Mucosa of rectum (tissue), 2 donors: ENCODE results near the gene CDC37L1.
"Not testable (repeated sequence)": the region's sequence is repeated elsewhere in the genome, so short reads cannot be mapped to it uniquely, and the experiment has no call there.

Source experiments
- H3K27ac ChIP-seq, 2 donors: one replicate each; pipeline ENCODE4 v1.7.0; 2013; ENCODE audit warnings: inconsistent platforms in 2 of 2, low read depth in 2 of 2, low read length in 2 of 2
- H3K27me3 ChIP-seq, 2 donors: one replicate each; pipeline ENCODE4 v1.7.0; 2013; ENCODE audit warnings: low read length in 2 of 2; ENCODE audit not compliant: control insufficient read depth in 2 of 2, insufficient read depth in 2 of 2
- H3K36me3 ChIP-seq, 2 donors: one replicate each; pipeline ENCODE4 v1.7.0; 2013; ENCODE audit warnings: low read length in 2 of 2; ENCODE audit not compliant: control insufficient read depth in 2 of 2, insufficient read depth in 2 of 2
- H3K4me1 ChIP-seq, 2 donors: one replicate each; pipeline ENCODE4 v1.7.0; 2013; ENCODE audit warnings: low read length in 2 of 2, mild to moderate bottlenecking in 1 of 2; ENCODE audit not compliant: control insufficient read depth in 2 of 2, insufficient read depth in 2 of 2
- H3K4me3 ChIP-seq, 2 donors: one replicate each; pipeline ENCODE4 v1.7.0; 2013; ENCODE audit warnings: low read length in 2 of 2
- H3K9ac ChIP-seq, 2 donors: one replicate each; pipeline ENCODE4 v1.7.0; 2013; ENCODE audit warnings: low read length in 2 of 2, low read depth in 1 of 2, mild to moderate bottlenecking in 1 of 2
- H3K9me3 ChIP-seq, 2 donors: one replicate each; pipeline ENCODE4 v1.7.0; 2013; ENCODE audit warnings: low read length in 2 of 2; ENCODE audit not compliant: control insufficient read depth in 2 of 2
- donor health status: healthy.
- donor health status: Normal muscosa, but diverticular disease.

CDC37L1 gene

DNA sequence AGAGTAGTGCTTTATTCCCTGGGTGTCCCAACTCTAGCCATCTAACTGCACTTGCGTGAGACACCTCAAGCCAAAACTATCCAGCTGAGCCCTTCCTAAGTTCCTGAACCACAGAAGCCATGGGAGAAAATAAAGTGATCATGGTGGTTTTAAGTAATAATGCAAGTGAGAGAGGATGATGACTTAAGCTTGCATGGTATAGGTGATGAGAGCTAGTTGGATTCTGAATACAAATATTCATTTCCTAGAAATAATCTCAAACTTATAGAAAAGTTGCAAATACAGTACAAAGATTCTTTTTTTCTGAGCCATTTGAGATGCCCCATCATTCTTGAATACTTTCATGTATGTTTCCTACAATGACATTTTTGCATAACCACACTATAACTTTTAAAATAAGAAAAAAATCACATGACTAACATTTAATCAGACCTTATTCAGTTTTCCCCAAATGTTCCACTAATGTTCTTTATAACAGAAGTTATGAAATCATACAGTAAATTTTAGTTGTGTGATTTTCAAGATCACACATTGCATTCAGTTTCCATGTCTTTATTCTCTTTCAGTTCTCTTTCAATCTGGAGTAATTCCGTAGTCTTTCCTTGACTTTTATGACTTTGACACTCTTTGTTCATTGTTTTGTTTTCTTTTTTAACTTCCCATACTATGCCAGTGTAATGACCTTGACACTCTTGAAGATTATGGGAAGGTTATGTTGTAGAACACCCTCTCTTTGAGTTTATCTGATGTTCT, 67.1 kb downstream of the CDC37L1 start:
- Histone ChIP-seq H3K9me3 (no peaks in the 10 kb centered on the region), H3K9ac (no peak overlapping the region), H3K36me3 (no peaks in the 10 kb centered on the region), H3K4me3 (no peak overlapping the region), H3K27me3 (no peaks in the 10 kb centered on the region), H3K27ac (no peak overlapping the region), H3K4me1 (peaks cover 0 to 5% of the 10 kb centered on the region in 2 donors)

DNA sequence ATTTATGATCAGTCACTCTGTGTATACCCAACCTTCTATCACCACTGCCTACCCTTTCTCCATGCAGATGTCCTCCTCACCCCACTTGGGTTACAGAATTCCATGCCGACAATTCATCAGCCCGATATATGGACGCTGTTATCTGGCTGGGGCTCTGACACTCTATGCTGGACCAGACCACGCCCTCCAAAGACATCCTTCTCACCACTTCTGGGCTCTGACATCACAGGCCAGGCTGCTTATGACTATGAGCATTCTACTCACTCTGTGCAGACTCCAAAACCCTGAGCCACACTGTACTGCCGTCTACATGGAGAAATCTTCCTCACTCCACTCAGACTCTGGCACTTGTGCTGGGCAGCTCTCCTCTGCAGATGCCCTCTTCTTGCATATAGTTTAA, 69.2 kb downstream of the CDC37L1 start:
- Histone ChIP-seq H3K27ac (no peak overlapping the region), H3K9ac (no peak overlapping the region), H3K9me3 (no peaks in the 10 kb centered on the region), H3K27me3 (no peaks in the 10 kb centered on the region), H3K4me1 (no peaks in the 10 kb centered on the region), H3K36me3 (no peaks in the 10 kb centered on the region), H3K4me3 (no peak overlapping the region)

DNA sequence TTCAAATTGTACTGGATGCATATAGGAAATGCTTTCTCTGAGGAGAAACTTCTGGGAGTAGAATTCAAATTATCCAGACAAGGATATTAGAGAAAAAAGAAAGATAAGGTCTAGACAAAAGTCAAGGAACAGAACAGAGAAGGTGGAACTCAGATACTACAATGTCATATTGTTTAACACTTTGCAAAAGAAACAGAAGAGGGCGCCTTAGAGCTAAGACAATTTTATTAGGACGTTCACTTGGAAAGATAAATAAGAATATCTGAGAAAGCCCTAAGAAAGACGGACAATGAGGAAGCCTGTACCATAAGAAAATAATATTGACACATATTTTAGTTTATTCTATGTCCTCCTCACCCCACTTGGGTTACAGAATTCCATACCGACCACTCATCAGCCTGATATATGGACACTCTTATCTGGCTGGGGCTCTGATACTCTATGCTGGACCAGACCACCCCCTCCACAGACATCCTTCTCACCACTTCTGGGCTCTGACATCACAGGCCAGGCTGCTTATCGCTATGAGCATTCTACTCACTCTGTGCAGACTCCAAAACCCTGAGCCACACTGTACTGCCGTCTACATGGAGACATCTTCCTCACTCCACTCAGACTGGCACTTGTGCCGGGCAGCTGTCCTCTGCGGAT, 70.8 kb downstream of the CDC37L1 start:
- H3K4me3 ChIP-seq: no peak overlapping the region
- H3K9ac ChIP-seq: no peak overlapping the region
- H3K36me3 ChIP-seq: no peaks in the 10 kb centered on the region
- H3K27me3 ChIP-seq: no peaks in the 10 kb centered on the region
- no peak overlapping the region for H3K27ac ChIP-seq
- no peaks in the 10 kb centered on the region for H3K9me3 ChIP-seq
- H3K4me1 ChIP-seq: no peaks in the 10 kb centered on the region

DNA sequence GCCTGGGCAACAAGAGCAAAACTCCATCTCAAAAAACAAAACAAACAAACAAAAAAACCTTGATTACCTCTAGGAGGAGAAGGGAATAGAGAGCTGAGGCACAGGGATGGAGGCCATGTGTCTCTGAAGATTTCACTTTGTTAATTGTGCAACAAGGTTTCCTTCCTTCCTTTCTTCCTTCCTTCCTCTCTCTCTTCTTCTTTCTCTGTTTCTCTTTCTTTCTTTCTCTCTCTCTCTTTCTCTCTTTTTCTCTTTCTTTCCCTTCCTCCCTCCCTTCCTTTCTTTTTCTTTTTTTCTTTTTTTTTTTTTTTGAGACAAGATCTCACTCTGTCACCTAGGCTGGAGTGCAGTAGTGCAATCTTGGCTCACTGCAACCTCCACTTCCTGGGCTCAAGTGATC, 75.2 kb downstream of the CDC37L1 start:
- not testable (repeated sequence) for H3K9ac ChIP-seq, H3K4me1 ChIP-seq, H3K36me3 ChIP-seq, H3K4me3 ChIP-seq, H3K9me3 ChIP-seq, H3K27ac ChIP-seq, H3K27me3 ChIP-seq

DNA sequence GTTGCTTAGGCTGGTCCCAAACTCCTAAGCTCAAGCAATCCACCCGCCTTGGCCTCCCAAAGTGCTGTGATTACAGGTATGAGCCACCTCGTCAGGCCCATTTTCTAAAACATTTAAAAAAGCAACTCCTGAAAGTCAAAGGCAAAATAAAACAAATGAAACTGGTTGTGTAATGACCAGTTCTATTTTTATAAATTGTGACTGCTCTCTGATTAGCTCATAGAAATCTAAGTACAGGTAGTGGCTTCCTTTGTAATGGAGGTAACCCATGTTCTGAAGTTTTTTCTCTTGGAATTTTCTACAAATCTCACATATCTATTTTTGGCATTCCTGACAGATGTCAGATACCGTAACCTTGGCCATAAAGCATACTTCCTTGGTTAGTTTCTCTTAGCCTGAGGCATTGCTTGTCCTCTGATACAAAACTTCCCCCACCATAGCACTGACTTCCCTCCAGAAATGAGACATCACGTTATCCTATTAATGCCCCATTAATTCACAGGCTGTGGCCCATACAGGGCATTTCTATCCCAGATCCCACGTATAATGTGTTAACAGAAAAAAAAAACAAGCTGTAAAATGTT, 75.7 kb downstream of the CDC37L1 start:
- H3K36me3 ChIP-seq: no peaks in the 10 kb centered on the region
- no peaks in the 10 kb centered on the region for H3K9me3 ChIP-seq
- no peaks in the 10 kb centered on the region for H3K27me3 ChIP-seq
- no peak overlapping the region for H3K9ac ChIP-seq
- peaks cover 0 to 2% of the 10 kb centered on the region in 2 donors for H3K4me1 ChIP-seq
- no peak overlapping the region for H3K27ac ChIP-seq
- no peak overlapping the region for H3K4me3 ChIP-seq

DNA sequence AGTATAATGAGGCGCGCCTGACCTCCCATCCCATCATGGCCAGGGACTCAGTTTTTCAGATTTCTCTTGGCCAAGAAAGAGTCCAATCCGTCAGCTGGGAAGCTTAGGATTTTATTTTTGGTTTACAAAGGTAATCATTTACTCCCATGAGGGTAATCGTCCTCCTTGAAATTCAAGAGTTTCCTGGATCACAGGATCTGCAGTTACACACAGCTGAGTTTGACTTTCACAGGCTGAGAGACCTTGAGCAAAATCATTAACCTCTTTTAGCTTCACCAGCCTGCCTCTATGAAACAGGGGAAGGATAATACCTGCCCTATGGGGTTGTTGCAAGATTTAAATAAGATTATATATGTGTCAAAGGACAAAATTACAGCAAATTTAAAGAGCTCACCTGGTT, 77.1 kb downstream of the CDC37L1 start:
- Histone ChIP-seq H3K9ac (no peak overlapping the region), H3K27me3 (no peaks in the 10 kb centered on the region), H3K27ac (no peak overlapping the region), H3K4me3 (no peak overlapping the region), H3K9me3 (no peaks in the 10 kb centered on the region), H3K4me1 (peaks cover 0 to 2% of the 10 kb centered on the region in 2 donors), H3K36me3 (no peaks in the 10 kb centered on the region)
